Esophagus squamous epithelium (tissue), 5 donors: ENCODE results near the gene CNNM4. TPM values are rescaled to one million over a fixed set of nuclear protein-coding genes. Genes with fewer than 3 reads are reported as not detected.
A peak's percentile ranks its signal among the peaks of the same experiment; 100 is the strongest.

Source experiments
- DNase-seq: peaks from one replicate; lab custom pipeline; 2025; lab: John Stamatoyannopoulos, UW
- H3K27ac ChIP-seq, 4 donors: fragments of 200-600 bp; sonication (generic); one replicate each; pipeline ENCODE4 v1.5.1; 2016 to 2019; ENCODE audit warnings: mild to moderate bottlenecking in 1 of 4
- H3K27me3 ChIP-seq, 4 donors: fragments of 200-600 bp; sonication (generic); 1 replicate in 3 of 4; 2 replicates in 1 of 4; pipeline versions ENCODE4 v1.5.1 to v1.6.0; 2017 to 2021; ENCODE audit warnings: antibody characterized with exemption in 1 of 4
- H3K36me3 ChIP-seq, 3 donors: fragments of 200-600 bp; sonication (generic); one replicate each; pipeline ENCODE4 v1.5.1; 2016 to 2019
- H3K4me1 ChIP-seq, 3 donors: fragments of 200-600 bp; sonication (generic); one replicate each; pipeline ENCODE4 v1.5.1; 2017 to 2019
- H3K4me3 ChIP-seq, 4 donors: fragments of 200-600 bp; sonication (generic); 1 replicate in 3 of 4; 2 replicates in 1 of 4; pipeline ENCODE4 v1.5.1; 2016 to 2019; ENCODE audit warnings: mild to moderate bottlenecking in 2 of 4, moderate library complexity in 1 of 4
- H3K9me3 ChIP-seq, 3 donors: fragments of 200-600 bp; sonication (generic); one replicate each; pipeline ENCODE4 v1.5.1; 2016 to 2019
- POLR2A ChIP-seq, 4 donors: fragments of 450-650 bp; IDR thresholded peaks; one replicate each; pipeline ENCODE4 v1.6.1; 2017; ENCODE audit warnings: antibody characterized with exemption in 4 of 4, mild to moderate bottlenecking in 4 of 4, moderate library complexity in 3 of 4
- WGBS, 2 donors: methylation state at CpG; one replicate each; pipeline ENCODE4 v1.1.5; 2018; 5-methylcytosine and 5-hydroxymethylcytosine counted together
- intact Hi-C: fragments of 100-400 bp; cut with DNase I; formaldehyde crosslinking; loops from one replicate; pipeline ENCODE4 v1.15.0; 2022
- total RNA-seq, 4 donors: library from RNA; depleted of rRNA; stranded (reverse); fragments of >200 nt; gene quantifications; one replicate each; pipeline ENCODE4 v1.1.0, GENCODE V29; 2016
- TF ChIP-seq, protein P1 (sequence below), 6 experiments: fragments of 450-650 bp in 4 of 6; fragments of 200-600 bp in 2 of 6; sonication (generic) in 2 of 6; IDR thresholded peaks; one replicate each; pipeline ENCODE4 v1.5.1; 2016 to 2019; ENCODE audit warnings: antibody characterized with exemption in 6 of 6, mild to moderate bottlenecking in 4 of 6, moderate library complexity in 4 of 6
- donor health status: DM: yes; HTN: yes; CAD: no.

The CNNM4 gene
- total RNA-seq, 4 donors from 2014 or later, result 3.4 to 8.5 (median 6.7) TPM

- Histone ChIP-seq H3K27me3 (no peaks in the 10 kb centered on the region), H3K4me3 (peak overlapping the region in 1 of 4 donors; percentile 6), H3K36me3 (peaks cover 0 to 51% (median 0%) of the 10 kb centered on the region in 3 donors), H3K9me3 (no peaks in the 10 kb centered on the region), H3K4me1 (peaks cover 0 to 13% (median 0%) of the 10 kb centered on the region in 3 donors), H3K27ac (no peak overlapping the region)
- 80 to 84% methylated on average over 2 to 24 of the region's 37 CpGs for WGBS, 2 donors
- intact Hi-C loops, result no loop called here
- no peak for DNase-seq
- TF ChIP-seq POLR2A (IDR thresholded peaks at IDR 0.05), result no peak
- TF ChIP-seq, protein P1, sequence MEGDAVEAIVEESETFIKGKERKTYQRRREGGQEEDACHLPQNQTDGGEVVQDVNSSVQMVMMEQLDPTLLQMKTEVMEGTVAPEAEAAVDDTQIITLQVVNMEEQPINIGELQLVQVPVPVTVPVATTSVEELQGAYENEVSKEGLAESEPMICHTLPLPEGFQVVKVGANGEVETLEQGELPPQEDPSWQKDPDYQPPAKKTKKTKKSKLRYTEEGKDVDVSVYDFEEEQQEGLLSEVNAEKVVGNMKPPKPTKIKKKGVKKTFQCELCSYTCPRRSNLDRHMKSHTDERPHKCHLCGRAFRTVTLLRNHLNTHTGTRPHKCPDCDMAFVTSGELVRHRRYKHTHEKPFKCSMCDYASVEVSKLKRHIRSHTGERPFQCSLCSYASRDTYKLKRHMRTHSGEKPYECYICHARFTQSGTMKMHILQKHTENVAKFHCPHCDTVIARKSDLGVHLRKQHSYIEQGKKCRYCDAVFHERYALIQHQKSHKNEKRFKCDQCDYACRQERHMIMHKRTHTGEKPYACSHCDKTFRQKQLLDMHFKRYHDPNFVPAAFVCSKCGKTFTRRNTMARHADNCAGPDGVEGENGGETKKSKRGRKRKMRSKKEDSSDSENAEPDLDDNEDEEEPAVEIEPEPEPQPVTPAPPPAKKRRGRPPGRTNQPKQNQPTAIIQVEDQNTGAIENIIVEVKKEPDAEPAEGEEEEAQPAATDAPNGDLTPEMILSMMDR (IDR thresholded peaks at IDR 0.05), result no peak
Measured at GRCh38 chr2:96839875-96840850, 79.5 kb downstream of the CNNM4 start.

DNA sequence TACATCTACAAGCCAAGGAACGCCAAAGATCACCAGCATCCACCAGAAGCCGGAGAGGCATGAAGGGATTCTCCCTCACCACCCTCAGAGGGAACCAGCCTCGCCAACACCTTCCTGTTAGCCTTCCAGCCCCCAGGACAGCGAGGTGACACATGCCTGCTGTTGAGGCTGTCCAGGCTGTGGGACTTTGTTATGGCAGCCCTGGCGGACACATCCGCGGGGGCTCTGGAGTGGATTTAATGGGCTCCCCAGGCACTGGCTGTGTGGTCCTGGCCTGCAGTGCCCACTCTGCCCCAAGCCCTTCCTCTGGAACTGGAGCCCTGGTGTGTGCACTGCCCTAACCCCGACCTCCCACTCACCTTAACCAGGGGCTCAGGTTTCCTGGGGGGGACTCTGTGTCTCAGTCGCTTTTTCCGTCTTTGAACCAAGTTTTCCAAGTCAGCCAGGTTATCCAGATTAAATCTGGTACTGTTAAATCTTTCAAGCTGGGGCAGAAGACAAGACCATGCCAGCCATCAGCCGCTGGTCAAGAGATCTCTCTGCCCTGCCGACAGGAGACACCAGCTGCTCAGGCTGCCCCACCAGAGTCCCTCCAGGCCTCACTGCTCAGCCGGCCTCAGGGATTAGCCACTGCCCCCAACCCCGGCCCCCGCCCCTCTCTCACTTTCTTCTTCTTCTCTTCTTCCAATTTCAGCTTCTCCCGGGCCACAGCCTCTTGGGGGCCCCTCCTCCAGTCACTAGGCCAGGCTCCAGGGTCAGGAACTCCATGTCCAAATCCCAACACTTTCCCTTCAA, 81.2 kb downstream of the CNNM4 start:
- DNase-seq, result no peak
- no peak overlapping the region for H3K4me3 ChIP-seq
- H3K4me1 ChIP-seq, result peaks cover 0 to 13% (median 0%) of the 10 kb centered on the region in 3 donors
- H3K9me3 ChIP-seq, result no peaks in the 10 kb centered on the region
- WGBS, 2 donors, result 77 to 87% methylated on average over 12 to 16 of the region's 16 CpGs
- peaks cover 0 to 48% (median 0%) of the 10 kb centered on the region in 3 donors for H3K36me3 ChIP-seq
- no peak overlapping the region for H3K27ac ChIP-seq
- H3K27me3 ChIP-seq, result no peaks in the 10 kb centered on the region
- intact Hi-C loops, result no loop called here
- TF ChIP-seq, protein P1 (IDR thresholded peaks at IDR 0.05), result no peak
- TF ChIP-seq POLR2A (IDR thresholded peaks at IDR 0.05), result no peak

DNA sequence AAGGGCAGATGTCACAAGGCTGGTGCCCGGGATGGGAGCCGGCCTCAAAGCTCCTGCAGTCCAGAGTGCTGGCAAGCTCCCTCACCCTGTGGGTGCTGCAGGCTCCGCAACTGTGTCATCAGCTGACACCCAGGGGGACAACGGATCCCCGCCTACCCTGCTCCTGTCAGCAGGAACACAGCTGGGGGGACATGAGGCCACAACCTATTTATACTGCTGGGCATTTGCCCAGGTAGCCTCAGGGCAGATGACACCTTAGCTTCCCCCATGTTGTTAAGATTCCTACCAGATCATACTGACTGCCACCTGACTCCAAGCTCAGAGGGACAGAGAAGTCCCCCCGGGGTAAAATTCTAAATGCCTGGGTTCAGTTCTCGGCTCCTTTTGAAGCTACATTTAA, 81.9 kb downstream of the CNNM4 start:
- Histone ChIP-seq H3K9me3 (no peaks in the 10 kb centered on the region), H3K4me1 (peaks cover 0 to 13% (median 0%) of the 10 kb centered on the region in 3 donors), H3K4me3 (no peak overlapping the region), H3K27ac (no peak overlapping the region), H3K36me3 (peaks cover 0 to 48% (median 0%) of the 10 kb centered on the region in 3 donors), H3K27me3 (no peaks in the 10 kb centered on the region)
- intact Hi-C loops, result no loop called here
- 88% methylated on average over 5 of the region's 7 CpGs; no CpG with 5 or more reads in 1 of the 2 donors for WGBS, 2 donors
- TF ChIP-seq, protein P1 (IDR thresholded peaks at IDR 0.05), result no peak
- TF ChIP-seq POLR2A (IDR thresholded peaks at IDR 0.05), result no peak
- DNase-seq, result no peak

DNA sequence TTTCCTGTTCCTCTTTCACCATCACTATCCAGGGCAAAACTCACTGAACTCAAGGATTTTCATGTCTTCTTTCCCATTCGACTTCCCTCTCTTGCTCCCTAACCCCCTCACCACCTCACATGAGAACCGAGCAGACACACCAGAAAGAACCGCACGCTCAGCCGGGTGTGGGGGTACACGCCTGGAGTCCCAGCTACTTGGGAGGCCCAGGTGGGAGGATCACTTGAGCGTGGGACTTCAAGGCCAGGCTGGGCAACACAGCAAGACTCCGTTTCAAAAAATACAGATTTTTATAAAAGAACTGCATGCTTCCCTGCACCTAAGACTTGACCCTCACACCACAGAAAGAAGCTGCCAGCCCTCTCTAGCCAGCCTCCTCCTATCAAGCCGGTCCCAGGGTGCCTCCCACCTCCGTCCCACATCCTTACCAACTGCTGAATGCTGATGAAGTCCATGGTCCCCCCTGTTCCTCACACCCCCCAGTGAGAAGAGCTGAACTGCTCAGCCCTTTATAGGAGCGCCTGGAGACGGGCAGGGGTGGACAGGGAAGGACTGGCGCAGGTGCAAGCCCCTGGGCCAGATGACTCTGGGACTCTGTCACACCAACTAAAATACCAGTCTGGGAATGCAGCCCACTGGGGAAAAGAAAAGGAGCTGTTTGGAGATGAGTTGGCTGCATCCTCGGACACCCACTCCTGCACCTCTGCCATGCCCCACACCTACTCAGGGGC, 83.0 kb downstream of the CNNM4 start, which contains the start of gene ANKRD23:
ANKRD23 (minus strand) TSS at position 484 of the 731 bp plus-strand sequence; CDS start at position 455, 29 bp downstream.
- Histone ChIP-seq H3K27me3 (no peaks in the 10 kb centered on the region), H3K4me3 (no peak within 1 kb of the TSS), H3K9me3 (no peaks in the 10 kb centered on the region), H3K4me1 (peaks cover 0 to 12% (median 0%) of the 10 kb centered on the region in 3 donors), H3K27ac (no peak within 1 kb of the TSS), H3K36me3 (peaks cover 0 to 48% (median 9%) of the 10 kb centered on the region in 3 donors)
- DNase-seq, result no peak
- WGBS, 2 donors, result 89 to 97% methylated on average over 8 to 10 of the region's 14 CpGs
- TF ChIP-seq, protein P1 (IDR thresholded peaks at IDR 0.05), result no peak
- no peak for TF ChIP-seq POLR2A (IDR thresholded peaks at IDR 0.05)
- intact Hi-C loops, result no loop called here
